SU-DHL-6 (cell line): ENCODE data around the gene MAP3K2.

ENCODE experiments used
- CTCF ChIP-seq: fragments of 200-600 bp; sonication (generic); IDR thresholded peaks from one replicate; pipeline ENCODE4 v1.5.1; 2017; ENCODE audit warnings: antibody characterized with exemption, mild to moderate bottlenecking, low read length, moderate library complexity; ENCODE audit not compliant: insufficient read depth, poor library complexity, severe bottlenecking
- EZH2phosphoT487 ChIP-seq: fragments of 200-600 bp; sonication (generic), shearing (Covaris generic); conservative IDR thresholded peaks from 2 replicates; pipeline ENCODE4 v1.6.1; 2018; ENCODE audit warnings: mild to moderate bottlenecking, antibody characterized with exemption, low read length, moderate library complexity, mixed read lengths

GRCh38 chr2:127371037-127371436 lies 16.7 kb downstream of the MAP3K2 start:
- TF ChIP-seq CTCF (no peak), EZH2phosphoT487 (no peak)
